GM21717 (cell line): ENCODE results near the gene RNASE11.

Experiments used
- ATAC-seq: cut with Tn5 transposase; IDR thresholded peaks from one replicate; pipeline ENCODE4 v1.9.1; 2021; ENCODE audit warnings: mild to moderate bottlenecking, moderate library complexity; ENCODE audit not compliant: unreplicated experiment

The RNASE11 gene

DNA sequence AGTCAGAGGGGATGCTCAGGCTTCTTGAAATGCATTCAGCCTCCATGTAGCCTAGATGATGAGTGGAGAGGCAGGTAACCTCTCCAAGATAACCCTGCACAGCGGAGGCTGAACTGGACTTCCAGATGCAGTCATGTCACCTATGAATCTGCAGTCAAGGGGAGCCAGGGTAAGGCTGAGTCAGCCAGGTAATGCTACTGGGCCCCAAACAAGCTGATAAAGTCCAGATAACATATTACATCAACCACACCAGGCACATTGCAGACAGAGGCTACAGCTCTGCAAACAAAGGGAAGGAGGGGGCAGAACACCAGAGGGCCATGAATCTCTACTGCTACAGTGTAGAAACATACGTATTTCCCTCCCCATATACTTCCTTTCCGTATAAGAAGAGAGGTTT is 40.9 kb downstream of the RNASE11 start:
- ATAC-seq: no peak

DNA sequence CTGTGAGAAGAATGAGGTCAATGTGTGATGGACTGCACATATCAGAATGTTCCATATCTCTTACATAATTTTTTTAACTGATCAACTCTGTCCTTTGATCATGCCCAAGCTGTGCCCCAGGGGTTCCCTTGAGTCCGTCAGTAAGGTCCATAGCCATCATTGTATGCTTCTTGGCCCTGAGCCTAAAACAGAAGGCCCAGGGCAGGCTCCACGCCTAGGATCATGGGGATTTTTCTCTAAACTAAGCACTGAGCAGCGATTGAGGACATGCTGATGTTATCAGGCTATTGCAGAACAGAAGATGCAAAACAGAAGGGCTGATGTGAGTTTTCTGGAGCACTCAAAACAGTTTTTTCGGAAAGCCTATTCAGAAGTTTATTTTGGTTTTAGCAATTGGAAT is 47.9 kb downstream of the RNASE11 start:
- ATAC-seq: no peak
